Type B pancreatic cell (in vitro differentiated cells): ENCODE results near the gene MTX2. TPM values are rescaled to one million over a fixed set of nuclear protein-coding genes. Genes with fewer than 3 reads are reported as not detected.

Source experiments
- DNase-seq: peaks from one replicate; pipeline ENCODE4 v3.0.0; 2021; ENCODE audit warnings: mixed read lengths; ENCODE audit not compliant: unreplicated experiment; ENCODE audit errors: extremely low spot score
- H3K27ac Mint-ChIP-seq: 2 replicates; pipeline ENCODE4 v1.8.0; 2021; ENCODE audit warnings: mild to moderate bottlenecking, mixed read lengths
- H3K27me3 Mint-ChIP-seq: 2 replicates; pipeline ENCODE4 v1.8.0; 2021; ENCODE audit warnings: mixed read lengths
- H3K36me3 Mint-ChIP-seq: 2 replicates; pipeline ENCODE4 v1.8.0; 2021; ENCODE audit warnings: mixed read lengths
- H3K4me1 Mint-ChIP-seq: one replicate; pipeline ENCODE4 v1.8.0; 2021; ENCODE audit warnings: mixed read lengths; ENCODE audit not compliant: unreplicated experiment
- H3K4me3 Mint-ChIP-seq: 2 replicates; pipeline ENCODE4 v1.8.0; 2021; ENCODE audit warnings: mild to moderate bottlenecking, mixed read lengths
- H3K9me3 Mint-ChIP-seq: 2 replicates; pipeline ENCODE4 v1.8.0; 2021; ENCODE audit warnings: mixed read lengths
- CTCF ChIP-seq: fragments of 200-600 bp; sonication (generic); conservative IDR thresholded peaks from 2 replicates; pipeline ENCODE4 v1.5.0; 2021; ENCODE audit warnings: antibody characterized with exemption, mild to moderate bottlenecking
- total RNA-seq: library from RNA; stranded (reverse); gene quantifications from 2 replicates; pipeline ENCODE4 v1.2.1, GENCODE V29; 2021; ENCODE audit warnings: low replicate concordance

Gene MTX2
- total RNA-seq, 1 donor from 2014 or later = 30.2 TPM

- DNase-seq = no peak
- Mint-ChIP-seq H3K4me1 (no peaks in the 10 kb centered on the region), H3K27me3 (peaks cover 22% of the 10 kb centered on the region), H3K27ac (no peak overlapping the region), H3K9me3 (no peaks in the 10 kb centered on the region), H3K4me3 (no peak overlapping the region), H3K36me3 (no peaks in the 10 kb centered on the region)
- TF ChIP-seq CTCF = no peak
Observed at GRCh38 chr2:176260689-176261088, 8.6 kb upstream of the MTX2 start.

- Mint-ChIP-seq H3K27ac (no peak overlapping the region), H3K9me3 (no peaks in the 10 kb centered on the region), H3K36me3 (no peaks in the 10 kb centered on the region), H3K4me3 (no peak overlapping the region), H3K4me1 (no peaks in the 10 kb centered on the region), H3K27me3 (peaks cover 22% of the 10 kb centered on the region)
- DNase-seq = no peak
- no peak for TF ChIP-seq CTCF
Observed at GRCh38 chr2:176261136-176261535, 8.1 kb upstream of the MTX2 start.

- no peaks in the 10 kb centered on the region for H3K9me3 Mint-ChIP-seq
- peaks cover 4% of the 10 kb centered on the region for H3K36me3 Mint-ChIP-seq
- H3K27ac Mint-ChIP-seq = peak overlapping the region; percentile 89
- no peak for TF ChIP-seq CTCF
- peaks cover 9% of the 10 kb centered on the region for H3K4me1 Mint-ChIP-seq
- no peak for DNase-seq
- H3K4me3 Mint-ChIP-seq = peak overlapping the region; percentile 97
- H3K27me3 Mint-ChIP-seq = peaks cover 15% of the 10 kb centered on the region
Observed at GRCh38 chr2:176268976-176269318, 295 bp upstream of the MTX2 start.

- TF ChIP-seq CTCF = no peak
- Mint-ChIP-seq H3K36me3 (peaks cover 4% of the 10 kb centered on the region), H3K27ac (peak overlapping the region; percentile 89), H3K4me3 (peak overlapping the region; percentile 97), H3K4me1 (peaks cover 9% of the 10 kb centered on the region), H3K9me3 (no peaks in the 10 kb centered on the region), H3K27me3 (peaks cover 8% of the 10 kb centered on the region)
- DNase-seq = no peak
Observed at GRCh38 chr2:176270100-176270750, 983 bp downstream of the MTX2 start.

- H3K27ac Mint-ChIP-seq = no peak overlapping the region
- H3K9me3 Mint-ChIP-seq = no peaks in the 10 kb centered on the region
- peaks cover 8% of the 10 kb centered on the region for H3K36me3 Mint-ChIP-seq
- DNase-seq = no peak
- peaks cover 13% of the 10 kb centered on the region for H3K4me1 Mint-ChIP-seq
- no peak overlapping the region for H3K4me3 Mint-ChIP-seq
- no peak for TF ChIP-seq CTCF
- no peaks in the 10 kb centered on the region for H3K27me3 Mint-ChIP-seq
Observed at GRCh38 chr2:176272870-176273459, 3.7 kb downstream of the MTX2 start.
